ENCODE data around the gene CYP1B1. TPM values are rescaled to one million over a fixed set of nuclear protein-coding genes. Genes with fewer than 3 reads are reported as not detected.

The CYP1B1 gene
- total RNA-seq, 1 experiment from 2014 or later = 1.3 TPM

Other genes with a start within 250 kb of the CYP1B1 start
- 4.3 and 4.4 TPM in 2 replicates for gene RMDN2, start 150.9 kb downstream of the CYP1B1 start, total RNA-seq (2022)